ENCODE measurements around the gene FOXN4.

FOXN4 gene

DNA sequence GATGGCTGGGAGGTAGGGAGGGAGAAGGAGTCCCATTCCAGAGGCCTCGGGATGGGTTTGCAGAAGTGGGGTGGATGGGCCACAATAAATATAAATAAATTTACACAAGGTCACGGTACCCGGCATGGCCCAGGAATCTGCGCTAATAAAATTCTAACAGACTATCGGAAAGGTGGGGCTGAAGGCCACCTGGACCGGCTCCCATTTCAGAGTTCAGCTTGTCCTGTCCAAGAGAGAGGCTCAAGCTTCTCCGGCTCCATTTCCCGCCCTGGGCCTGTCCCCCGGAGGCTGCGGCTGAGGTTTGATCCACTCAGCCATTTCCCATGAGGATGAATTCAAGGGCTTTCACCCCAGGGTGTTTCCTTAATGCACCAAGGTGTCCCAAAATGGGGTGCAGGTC, 30.2 kb downstream of the FOXN4 start:
- no peak for DNase-seq (ENCODE audit: low read depth)

DNA sequence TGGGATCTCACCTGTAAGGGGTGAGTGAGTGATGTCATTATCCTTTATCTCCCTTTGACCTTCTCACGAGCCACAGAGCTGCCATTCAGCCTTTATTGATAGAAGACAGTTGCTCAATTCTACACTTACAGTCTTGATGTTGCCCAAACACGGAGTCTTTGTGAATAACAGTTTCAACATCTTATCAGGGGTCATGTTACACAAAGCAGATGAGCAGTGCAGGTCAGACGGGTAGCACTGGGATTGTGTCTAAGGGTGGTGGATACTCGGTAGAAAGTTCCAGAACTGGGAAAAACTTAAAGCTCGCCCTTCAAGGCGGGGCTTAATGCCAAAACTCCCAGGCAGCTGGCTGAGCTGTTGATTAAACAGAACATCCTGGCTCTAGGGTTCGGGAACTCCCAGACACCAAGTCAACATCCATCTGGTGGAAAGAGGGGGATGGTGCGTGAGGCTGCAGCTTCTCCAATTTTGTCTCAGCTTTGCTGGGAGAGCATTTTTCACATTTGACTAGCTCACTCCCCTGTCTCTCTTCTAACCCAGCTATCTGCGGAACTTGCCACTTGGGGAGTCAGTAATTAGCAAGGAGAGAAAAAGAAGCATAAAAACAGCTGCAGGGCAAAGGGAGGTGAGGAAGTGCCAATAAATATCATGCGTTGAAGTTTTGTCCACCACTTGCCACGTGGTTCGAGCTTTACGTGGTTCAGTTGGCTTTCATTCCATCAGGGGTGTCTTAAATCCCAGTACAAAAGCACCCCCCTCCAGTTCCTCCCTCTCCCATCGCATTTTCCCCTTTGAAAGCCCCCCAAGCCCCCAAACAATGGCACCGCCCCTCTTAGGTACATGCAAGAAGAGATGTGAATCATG, 31.0 kb downstream of the FOXN4 start:
- DNase-seq (ENCODE audit: low read depth) = no peak

DNA sequence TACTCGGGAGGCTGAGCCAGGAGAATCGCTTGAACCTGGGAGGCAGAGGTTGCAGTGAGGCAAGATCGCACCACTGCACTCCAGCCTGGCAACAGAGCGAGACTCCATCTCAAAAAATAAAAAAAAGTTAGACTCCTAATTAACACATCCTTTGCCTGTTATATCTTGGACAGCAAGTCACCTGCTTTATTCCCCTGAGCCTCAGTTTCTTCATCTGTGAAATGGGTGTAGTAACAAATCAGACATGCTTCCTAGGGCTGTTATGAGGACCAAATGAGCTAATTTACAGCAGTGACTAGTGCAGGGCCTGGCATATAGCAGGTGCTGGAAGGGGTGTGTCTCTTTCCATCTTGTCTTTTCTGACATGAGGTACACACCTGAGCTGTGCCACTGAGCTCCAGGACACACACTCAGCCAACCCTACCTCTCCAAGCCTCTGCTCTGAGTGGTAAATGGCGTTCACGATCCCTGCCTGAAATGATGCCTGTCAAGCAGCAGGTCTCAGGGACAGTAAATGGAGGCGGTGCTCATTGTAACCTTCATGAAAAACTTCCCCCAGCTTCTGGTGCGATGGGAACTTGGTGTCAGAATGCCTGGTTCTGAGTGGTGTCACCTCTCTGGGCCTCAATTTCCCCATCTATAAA, 31.7 kb downstream of the FOXN4 start:
- DNase-seq (ENCODE audit: low read depth) = no peak

DNA sequence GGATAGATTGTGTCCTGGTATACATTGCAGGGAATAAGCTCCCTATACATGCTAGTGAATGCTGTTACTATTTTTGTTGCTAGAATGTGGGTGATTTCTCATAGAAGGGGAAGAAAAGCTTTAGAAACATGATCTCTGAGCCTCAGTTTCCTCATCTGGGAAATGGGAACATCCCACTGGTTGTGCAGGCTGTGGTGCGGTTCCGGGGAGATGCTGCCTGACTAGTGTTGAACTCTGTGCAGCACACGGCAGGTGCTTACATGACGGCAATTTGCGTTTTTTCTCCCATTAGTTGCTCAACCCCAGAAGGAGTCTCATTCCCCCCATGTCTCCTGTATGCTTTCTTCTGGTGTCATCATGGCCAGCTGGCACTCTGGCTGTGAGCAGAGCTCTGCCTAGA, 32.9 kb downstream of the FOXN4 start:
- DNase-seq (ENCODE audit: low read depth) = no peak

- no peak for DNase-seq (ENCODE audit: low read depth)
Measured at GRCh38 chr12:109275173-109275572, 33.9 kb downstream of the FOXN4 start.

DNA sequence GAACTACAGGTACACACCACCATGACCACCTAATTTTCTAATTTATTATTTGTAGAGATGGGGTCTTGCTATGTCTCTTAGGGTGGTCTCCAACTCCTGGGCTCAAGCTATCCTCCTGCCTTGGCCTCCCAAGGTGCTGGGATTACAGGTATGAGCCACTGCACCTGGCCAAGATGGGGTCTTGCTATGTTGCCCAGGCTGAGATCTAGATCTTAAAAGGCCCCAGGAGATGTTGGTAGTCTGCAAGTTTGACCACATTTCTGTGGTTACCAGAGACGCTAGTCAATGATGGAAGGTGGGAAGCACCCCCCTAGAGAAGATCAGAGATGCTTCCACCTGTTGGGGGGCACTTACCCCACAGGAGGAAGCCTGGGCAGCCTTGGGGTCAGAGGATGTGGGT, 34.7 kb downstream of the FOXN4 start:
- no peak for DNase-seq (ENCODE audit: low read depth)

DNA sequence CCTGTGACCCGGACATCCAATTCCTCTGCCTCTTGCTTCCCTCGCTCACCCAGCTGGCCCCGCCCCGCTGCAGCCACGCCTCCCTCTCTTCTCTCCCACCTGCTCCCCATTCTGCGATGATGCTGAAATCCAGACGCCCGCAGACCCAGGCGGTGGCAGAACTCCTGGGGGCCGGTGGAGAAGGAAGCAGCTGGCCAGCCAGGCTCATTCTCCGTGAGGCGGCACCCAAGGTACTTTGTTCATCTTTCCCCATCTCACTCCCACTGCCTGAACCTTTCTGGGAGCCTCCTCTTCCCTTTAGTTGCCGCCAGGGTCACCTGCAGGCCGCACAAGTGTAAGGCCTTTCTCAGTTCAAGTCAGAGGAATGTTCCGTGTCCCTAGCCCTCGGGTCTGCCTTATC, 35.7 kb downstream of the FOXN4 start:
- no peak for DNase-seq (ENCODE audit: low read depth)

DNA sequence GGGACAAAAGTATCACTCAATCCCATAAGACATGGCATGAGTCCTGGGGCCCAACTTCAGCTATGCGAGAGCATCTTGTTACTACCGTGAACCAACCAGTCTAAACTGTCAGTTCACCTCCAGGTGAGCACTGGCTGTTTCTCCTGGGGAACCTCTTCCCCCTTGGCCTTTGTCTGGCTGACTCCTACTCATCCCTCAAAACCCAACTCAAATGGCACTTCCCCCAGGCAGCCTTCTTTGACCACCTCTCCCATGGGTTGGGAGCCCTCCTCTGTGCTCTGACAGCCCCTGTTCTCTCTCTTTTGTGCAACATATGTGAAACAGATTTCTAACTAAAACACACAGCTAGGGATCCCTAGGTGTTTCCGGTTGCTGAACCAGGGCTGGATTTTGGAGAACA, 37.7 kb downstream of the FOXN4 start:
- no peak for DNase-seq (ENCODE audit: low read depth)

GRCh38 chr12:109270494-109270893, 38.6 kb downstream of the FOXN4 start:
- no peak for DNase-seq (ENCODE audit: low read depth)

DNA sequence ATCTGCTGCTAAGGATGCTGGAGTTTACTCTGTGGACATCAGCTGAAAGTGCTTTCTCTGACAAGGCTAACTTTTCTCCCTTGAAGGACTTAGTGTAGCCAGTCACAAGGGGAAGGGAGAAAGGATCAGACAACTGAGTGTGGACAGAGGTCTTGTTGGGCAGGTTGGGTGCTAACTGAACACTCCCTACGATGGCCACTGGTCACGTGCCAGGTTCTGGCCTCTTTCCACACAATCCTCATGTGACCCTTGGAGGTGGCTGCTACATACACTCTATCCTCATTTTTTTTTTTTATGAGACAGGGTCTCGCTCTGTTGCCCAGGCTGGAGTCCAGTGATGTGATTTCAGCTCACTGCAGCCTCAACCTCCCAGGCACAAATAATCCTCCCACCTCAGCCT, 39.7 kb downstream of the FOXN4 start:
- DNase-seq (ENCODE audit: low read depth) = no peak

- no peak for DNase-seq (ENCODE audit: low read depth)
Measured at GRCh38 chr12:109268896-109269295, 40.2 kb downstream of the FOXN4 start.

DNA sequence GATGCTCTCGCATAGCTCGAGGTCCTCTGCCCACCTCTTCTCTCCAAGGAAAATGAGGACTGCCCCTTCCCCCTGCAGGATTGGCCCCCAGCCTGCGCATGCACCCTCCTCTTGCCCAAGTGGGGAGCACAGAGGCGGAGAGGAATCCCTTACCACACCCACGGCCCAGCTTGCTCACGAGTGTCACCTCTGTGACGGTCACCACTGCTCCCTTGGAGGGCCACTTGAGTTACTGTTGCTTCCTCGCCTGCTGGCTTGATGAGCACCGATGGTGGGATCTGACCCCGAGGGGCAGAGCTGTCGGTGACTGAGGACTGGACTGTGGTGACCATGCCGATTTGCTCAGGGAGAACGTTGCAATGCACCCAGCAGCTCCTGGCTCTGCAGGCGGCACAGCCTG, 41.7 kb downstream of the FOXN4 start:
- DNase-seq (ENCODE audit: low read depth) = no peak

DNA sequence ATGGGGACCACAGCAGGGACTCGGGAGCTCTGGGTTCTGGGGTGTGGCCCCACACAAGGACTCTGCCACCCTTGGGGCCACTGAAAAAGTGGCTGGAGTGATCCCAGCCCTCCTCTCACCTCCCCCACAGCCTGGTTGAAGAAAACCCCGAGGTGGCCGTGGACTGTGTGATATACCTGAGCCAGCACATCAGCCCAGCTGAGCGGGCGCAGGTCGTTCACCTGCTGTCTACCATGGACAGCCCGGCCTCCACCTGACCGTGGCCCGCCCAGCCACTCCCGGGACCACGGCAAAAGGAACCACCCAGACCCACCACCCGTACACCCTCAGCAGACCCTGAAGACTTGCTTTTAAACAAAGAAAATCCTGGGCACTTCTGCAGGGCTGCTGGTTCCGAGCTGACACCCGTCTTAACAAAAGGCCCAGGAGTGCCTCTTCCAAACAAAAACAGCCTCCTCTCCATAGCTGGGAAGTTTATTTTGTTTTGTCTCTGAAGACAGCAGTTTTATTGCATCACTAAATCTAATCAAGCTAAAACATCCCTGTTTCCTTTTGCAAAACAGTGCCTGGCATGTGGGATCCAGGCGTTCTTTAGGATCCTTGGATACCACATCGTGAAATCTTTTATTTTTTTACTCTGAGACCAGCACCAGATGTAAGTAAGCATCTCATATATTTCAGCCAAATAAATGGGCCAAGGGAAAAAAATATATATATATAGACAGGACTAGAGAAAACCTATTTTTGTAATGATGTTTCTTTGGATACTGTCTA, 42.8 kb downstream of the FOXN4 start:
- no peak for DNase-seq (ENCODE audit: low read depth)

- DNase-seq (ENCODE audit: low read depth) = no peak
Measured at GRCh38 chr12:109264943-109265650, 44.0 kb downstream of the FOXN4 start.

- no peak for DNase-seq (ENCODE audit: low read depth)
Measured at GRCh38 chr12:109264095-109264942, 44.8 kb downstream of the FOXN4 start.

GRCh38 chr12:109263439-109263838, 45.6 kb downstream of the FOXN4 start:
- DNase-seq (ENCODE audit: low read depth) = no peak

- DNase-seq (ENCODE audit: low read depth) = no peak
Measured at GRCh38 chr12:109261939-109262338, 47.1 kb downstream of the FOXN4 start.

DNA sequence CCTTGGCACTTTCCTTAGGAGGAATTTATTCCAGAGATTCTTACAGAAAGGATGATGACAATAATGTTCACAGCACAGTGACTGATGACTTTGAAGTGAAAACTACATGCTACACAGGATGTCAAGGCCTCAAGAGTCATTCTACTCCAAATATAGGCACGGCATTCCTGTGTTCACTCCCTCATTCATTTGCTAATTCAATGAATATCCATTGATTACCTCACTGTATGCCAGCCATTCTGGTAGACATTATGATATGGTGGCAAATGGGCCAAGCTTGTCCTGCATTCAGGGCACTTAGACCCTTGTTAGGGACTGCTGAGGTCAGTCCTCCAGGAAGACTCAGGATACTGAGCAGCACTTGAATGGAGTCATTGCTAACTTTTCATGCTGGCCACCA, 48.0 kb downstream of the FOXN4 start:
- no peak for DNase-seq (ENCODE audit: low read depth)

- DNase-seq (ENCODE audit: low read depth) = no peak
Measured at GRCh38 chr12:109259545-109259895, 49.6 kb downstream of the FOXN4 start.

- DNase-seq (ENCODE audit: low read depth) = no peak
Measured at GRCh38 chr12:109258607-109259544, 50.2 kb downstream of the FOXN4 start.
